K562 (cell line): Measurements from ENCODE around the gene SERPINA5. TPM values are rescaled to one million over a fixed set of nuclear protein-coding genes. Genes with fewer than 3 reads are reported as not detected.
"Not testable (repeated sequence)": the region's sequence is repeated elsewhere in the genome, so short reads cannot be mapped to it uniquely, and the experiment has no call there.

Source experiments
- ATAC-seq: fragments of 200-7000 bp; cut with Tn5 transposase; 3 replicates; pipeline ENCODE4 v1.9.1; 2020; ENCODE audit warnings: moderate library complexity
- BruUV-seq: library from RNA; stranded (reverse); fragments of 400-500 nt; replicated peaks from 2 replicates; lab custom pipeline; 2021; lab: Mats Ljungman, UMichigan
- CTCF ChIA-PET: fragments of 300-600 bp; formaldehyde crosslinking; extraction: SDS; loops from one replicate; lab custom pipeline; 2021; ENCODE audit warnings: low intra/inter-chr PET ratio; lab: Yijun Ruan, JAX
- POLR2A ChIA-PET: fragments of 300-600, 350-650 bp; sonication (Branson Sonifier 250); formaldehyde crosslinking; extraction: SDS; loops from one replicate; lab custom pipeline; 2021; ENCODE audit warnings: antibody characterized with exemption, inconsistent platforms; lab: Yijun Ruan, JAX
- DNase-seq, 4 experiments: peaks; one replicate each; pipeline versions ENCODE4 v3.0.0 to v3.0.0-alpha.2; 2011 to 2018; ENCODE audit warnings: low spot score in 3 of 4, mixed read lengths in 3 of 4; ENCODE audit errors: extremely low read depth in 1 of 4
- FAIRE-seq: peaks from 2 replicates; lab custom pipeline; 2011; peaks lifted over from hg19 to GRCh38; lab: Jason Lieb, UNC
- H2AFZ ChIP-seq: 2 replicates; pipeline ENCODE4 v1.6.0; 2011; ENCODE audit warnings: low read depth, low read length, control low read depth, inconsistent platforms
- H3K27ac ChIP-seq: fragments of 200-600 bp; 3 replicates; pipeline ENCODE4 v1.8.0; 2011; ENCODE audit warnings: low read depth, mild to moderate bottlenecking, control low read depth, inconsistent platforms, low read length, moderate library complexity, mixed read lengths; ENCODE audit errors: extremely low read depth
- H3K27me3 ChIP-seq, 2 experiments: fragments of 300-600 bp in 1 of 2; 2 replicates in 1 of 2; 3 replicates in 1 of 2; pipeline versions ENCODE4 v1.6.0 to v1.8.0; 2011; ENCODE audit warnings: inconsistent platforms in 2 of 2, low read length in 2 of 2, mild to moderate bottlenecking in 1 of 2, mixed read lengths in 1 of 2, moderate library complexity in 1 of 2; ENCODE audit not compliant: control insufficient read depth in 2 of 2, insufficient read depth in 2 of 2
- H3K36me3 ChIP-seq: fragments of 300-600 bp; 3 replicates; pipeline ENCODE4 v1.8.0; 2011; ENCODE audit warnings: mild to moderate bottlenecking, low read length, inconsistent platforms; ENCODE audit not compliant: control insufficient read depth, insufficient read depth
- H3K4me1 ChIP-seq, 2 experiments: fragments of 200-600 bp in 1 of 2; replicated peaks in 1 of 2; 2 replicates in 1 of 2; 3 replicates in 1 of 2; pipeline versions ENCODE4 v1.5.1 to v1.8.0; 2011; ENCODE audit warnings: inconsistent platforms in 2 of 2, low read length in 2 of 2, mild to moderate bottlenecking in 1 of 2, mixed read lengths in 1 of 2, moderate library complexity in 1 of 2; ENCODE audit not compliant: control insufficient read depth in 2 of 2, insufficient read depth in 2 of 2
- H3K4me2 ChIP-seq: 2 replicates; pipeline ENCODE4 v1.6.1; 2011; ENCODE audit warnings: low read length, control low read depth, inconsistent platforms, mixed read lengths; ENCODE audit not compliant: insufficient read depth
- H3K4me3 ChIP-seq: fragments of 200-600 bp; sonication (generic), shearing (Covaris generic); 2 replicates; pipeline ENCODE4 v1.5.1; 2016; ENCODE audit warnings: control low read depth, inconsistent platforms
- H3K79me2 ChIP-seq: fragments of 200-600 bp; 3 replicates; pipeline ENCODE4 v1.8.0; 2011; ENCODE audit warnings: low read length, inconsistent platforms; ENCODE audit not compliant: control insufficient read depth, insufficient read depth
- H3K9ac ChIP-seq, 2 experiments: 2 replicates each; pipeline versions ENCODE4 v1.6.0 to v1.6.1; 2011; ENCODE audit warnings: low read depth in 2 of 2, low read length in 2 of 2, control low read depth in 1 of 2, inconsistent platforms in 1 of 2, mild to moderate bottlenecking in 1 of 2, mixed read lengths in 1 of 2; ENCODE audit not compliant: insufficient read depth in 1 of 2
- H3K9me1 ChIP-seq: one replicate; pipeline ENCODE4 v1.6.0; 2011; ENCODE audit warnings: inconsistent platforms, mild to moderate bottlenecking, low read length, moderate library complexity; ENCODE audit not compliant: control insufficient read depth, insufficient read depth
- H3K9me3 ChIP-seq: replicated peaks from 2 replicates; pipeline ENCODE4 v1.5.1; 2011; ENCODE audit warnings: low read depth, low read length, inconsistent platforms; ENCODE audit not compliant: control insufficient read depth, insufficient read depth
- H4K20me1 ChIP-seq: replicated peaks from 2 replicates; pipeline ENCODE4 v1.6.1; 2011; ENCODE audit warnings: low read length, inconsistent platforms, mixed read lengths; ENCODE audit not compliant: control insufficient read depth, insufficient read depth
- ATF7 ChIP-seq: fragments of 450-650 bp; IDR thresholded peaks from 2 replicates; pipeline ENCODE4 v1.7.1; 2014; ENCODE audit warnings: mild to moderate bottlenecking, moderate library complexity
- DDX20 ChIP-seq: fragments of 450-650 bp; IDR thresholded peaks from 2 replicates; pipeline ENCODE4 v1.6.1; 2016; ENCODE audit warnings: missing genetic modification characterization, low read depth, mild to moderate bottlenecking, missing compliant biosample characterization, moderate library complexity
- EP300 ChIP-seq: IDR thresholded peaks from 2 replicates; pipeline ENCODE4 v1.6.1; 2012; ENCODE audit warnings: low read length, improper control_type of control experiment
- FOXJ2 ChIP-seq: fragments of 200-800 bp; sonication (Bioruptor generic); IDR thresholded peaks from 2 replicates; pipeline ENCODE4 v1.6.1; 2016; ENCODE audit warnings: missing genetic modification characterization, missing compliant biosample characterization
- MBD2 ChIP-seq: sonication (generic); IDR thresholded peaks from 2 replicates; pipeline ENCODE4 v1.6.1; 2016; ENCODE audit warnings: low read depth, borderline replicate concordance
- NFYB ChIP-seq: IDR thresholded peaks from 2 replicates; pipeline ENCODE4 v1.6.1; 2011; ENCODE audit warnings: mild to moderate bottlenecking, moderate library complexity; ENCODE audit not compliant: insufficient read length; ENCODE audit errors: extremely low read depth
- SMARCB1 ChIP-seq: IDR thresholded peaks from 2 replicates; pipeline ENCODE4 v1.6.1; 2011; ENCODE audit warnings: improper control_type of control experiment, low read depth; ENCODE audit not compliant: insufficient read length
- TEAD1 ChIP-seq, 2 experiments: fragments of 450-650 bp in 1 of 2; sonication (generic) in 1 of 2; formaldehyde crosslinking; IDR thresholded peaks; 2 replicates each; pipeline versions ENCODE4 v1.4.0 to v1.8.0; 2020 to 2022; ENCODE audit warnings: mild to moderate bottlenecking in 2 of 2, missing genetic modification reagents in 1 of 2
- ZNF551 ChIP-seq: fragments of 250-450 bp; sonication (Bioruptor Pico); IDR thresholded peaks from 2 replicates; pipeline ENCODE4 v1.5.0; 2021; ENCODE audit warnings: mild to moderate bottlenecking, moderate library complexity
- WGBS: fragments of 100-300 bp; shearing (Covaris generic); methylation state at CpG from one replicate; pipeline ENCODE4 v1.1.6; 2016; ENCODE audit warnings: low coverage, mixed read lengths; ENCODE audit not compliant: insufficient coverage; ENCODE audit errors: missing lambda C conversion rate; 5-methylcytosine and 5-hydroxymethylcytosine counted together
- in situ Hi-C: fragments of 300-500 bp; cut with MboI; formaldehyde crosslinking; loops from 4 replicates; pipeline ENCODE4 v1.15.0; 2018; ENCODE audit warnings: inconsistent platforms, mixed read lengths
- intact Hi-C: fragments of 100-400 bp; cut with micrococcal nuclease; formaldehyde crosslinking; loops from 2 replicates; pipeline ENCODE4 v1.14.2; 2022
- polyA plus RNA-seq, 8 experiments: library from polyadenylated mRNA; depleted of rRNA in 4 of 8; stranded (reverse) in 5 of 8; unstranded in 3 of 8; fragments of >200 nt; fragmentation: Nextera tagmentation in 2 of 8; fragmentation: Illumina TruSeq in 1 of 8; extraction: Ambion mirVana in 2 of 8; extraction: Trizol in 1 of 8; gene quantifications; 2 replicates each; pipeline versions ENCODE4 v1.2.1 to v1.2.3, GENCODE V29; 2011 to 2014; ENCODE audit warnings: inconsistent platforms in 1 of 8, missing spikeins in 1 of 8
- total RNA-seq, 7 experiments: library from RNA; depleted of rRNA in 6 of 7; stranded (reverse); fragments of >200 nt in 6 of 7; fragmentation: Illumina TruSeq in 2 of 7; extraction: Trizol in 2 of 7; gene quantifications; 2 replicates each; pipeline versions ENCODE4 v1.2.1 to v1.2.3, GENCODE V29; 2011 to 2021; ENCODE audit warnings: low replicate concordance in 1 of 7
- TF ChIP-seq, protein P1 (sequence below): fragments of 450-650 bp; IDR thresholded peaks from 2 replicates; pipeline ENCODE4 v1.6.1; 2018; ENCODE audit warnings: mild to moderate bottlenecking, low read depth; ENCODE audit not compliant: partially characterized antibody

SERPINA5 gene
- total and polyA plus RNA-seq, 9 of the 15 experiments (the other 6 are each of a cell fraction or from before 2014, with no cell fraction given): 0.38 TPM; not detected in 8

DNA sequence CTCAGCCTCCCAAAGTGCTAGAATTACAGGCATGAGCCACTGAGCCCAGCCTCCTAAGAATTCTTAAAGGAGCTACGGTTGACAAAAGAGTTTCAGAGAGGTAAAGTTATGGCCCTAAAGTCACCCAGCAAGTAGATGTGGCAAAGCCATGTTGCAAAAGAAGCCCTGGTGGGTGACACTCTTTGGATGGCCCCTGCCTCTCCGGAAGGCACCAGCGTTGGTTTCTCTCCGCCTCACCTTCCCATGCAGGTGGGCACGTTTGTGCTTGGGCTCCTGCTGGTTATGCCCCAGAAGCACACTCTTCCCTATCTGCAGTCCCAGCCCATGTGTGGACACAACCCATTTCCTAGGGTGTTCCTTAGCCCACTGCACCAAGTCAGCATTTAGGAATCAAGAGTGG lies 21.5 kb downstream of the SERPINA5 start:
- in situ Hi-C loops: no loop called here
- H3K36me3 ChIP-seq: no peaks in the 10 kb centered on the region
- H4K20me1 ChIP-seq: no peaks in the 10 kb centered on the region
- H3K9ac ChIP-seq: no peak overlapping the region
- H3K9me1 ChIP-seq: no peaks in the 10 kb centered on the region
- CTCF ChIA-PET: no interaction called here
- H3K4me3 ChIP-seq: no peak overlapping the region
- H3K79me2 ChIP-seq: no peaks in the 10 kb centered on the region
- H3K27ac ChIP-seq: no peak overlapping the region
- no peak for TF ChIP-seq DDX20 (tag)
- TF ChIP-seq ATF7: no peak
- intact Hi-C loops: no loop called here
- H3K27me3 ChIP-seq: no peaks in the 10 kb centered on the region
- POLR2A ChIA-PET: no interaction called here
- no TSS peak for BruUV-seq
- no peak for ATAC-seq
- no peak for DNase-seq
- FAIRE-seq: no peak
- H3K4me1 ChIP-seq: no peaks in the 10 kb centered on the region
- H3K9me3 ChIP-seq: no peaks in the 10 kb centered on the region
- H3K4me2 ChIP-seq: no peak overlapping the region
- H2AFZ ChIP-seq: no peak overlapping the region
- 0% methylated on average over 2 of the region's 5 CpGs for WGBS

DNA sequence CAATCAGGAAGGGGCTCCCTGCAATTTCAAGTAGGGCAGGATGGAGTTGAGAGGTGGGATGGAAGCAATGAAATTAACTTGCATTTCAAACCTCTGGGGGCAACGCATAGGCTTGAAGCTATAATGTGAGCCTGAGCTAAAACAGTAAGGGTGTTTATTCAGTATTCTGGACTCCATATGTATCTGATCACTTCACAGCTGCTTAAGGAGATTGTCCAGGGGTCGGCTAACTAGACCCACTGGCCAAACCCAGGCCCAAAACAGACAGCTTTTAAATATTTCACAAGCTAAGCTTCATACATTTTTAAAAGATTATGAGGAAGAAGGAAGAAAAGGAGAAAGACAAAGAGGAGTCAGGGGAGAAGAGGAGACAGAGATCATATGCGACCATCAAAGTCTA lies 24.1 kb downstream of the SERPINA5 start:
- no peaks in the 10 kb centered on the region for H3K4me1 ChIP-seq
- POLR2A ChIA-PET: interaction anchor here (0.5 kb wide), 1 partner anchor 423 kb away, joined by 3 read pairs; no protein-coding TSS in a partner anchor
- TF ChIP-seq MBD2: no peak
- TF ChIP-seq SMARCB1: no peak
- no peak for TF ChIP-seq TEAD1 (CRISPR knock-in tag; IDR thresholded peaks at IDR 0.05)
- no peak for TF ChIP-seq ZNF551 (CRISPR knock-in tag)
- TF ChIP-seq, protein P1, sequence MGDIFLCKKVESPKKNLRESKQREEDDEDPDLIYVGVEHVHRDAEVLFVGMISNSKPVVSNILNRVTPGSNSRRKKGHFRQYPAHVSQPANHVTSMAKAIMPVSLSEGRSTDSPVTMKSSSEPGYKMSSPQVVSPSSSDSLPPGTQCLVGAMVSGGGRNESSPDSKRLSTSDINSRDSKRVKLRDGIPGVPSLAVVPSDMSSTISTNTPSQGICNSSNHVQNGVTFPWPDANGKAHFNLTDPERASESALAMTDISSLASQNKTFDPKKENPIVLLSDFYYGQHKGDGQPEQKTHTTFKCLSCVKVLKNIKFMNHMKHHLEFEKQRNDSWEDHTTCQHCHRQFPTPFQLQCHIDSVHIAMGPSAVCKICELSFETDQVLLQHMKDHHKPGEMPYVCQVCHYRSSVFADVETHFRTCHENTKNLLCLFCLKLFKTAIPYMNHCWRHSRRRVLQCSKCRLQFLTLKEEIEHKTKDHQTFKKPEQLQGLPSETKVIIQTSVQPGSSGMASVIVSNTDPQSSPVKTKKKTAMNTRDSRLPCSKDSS: no peak
- no peak for TF ChIP-seq NFYB
- TF ChIP-seq FOXJ2 (tag): no peak
- no peak for TF ChIP-seq EP300
- TF ChIP-seq, all 486 proteins: peak for 0
- Histone ChIP-seq H3K9me1 (no peaks in the 10 kb centered on the region), H3K4me3 (no peak overlapping the region), H3K79me2 (no peaks in the 10 kb centered on the region), H3K9me3 (no peaks in the 10 kb centered on the region), H3K36me3 (no peaks in the 10 kb centered on the region), H2AFZ (no peak overlapping the region), H3K27ac (no peak overlapping the region), H3K9ac (no peak overlapping the region), H4K20me1 (no peaks in the 10 kb centered on the region), H3K27me3 (no peaks in the 10 kb centered on the region), H3K4me2 (no peak overlapping the region)
- WGBS: 0% methylated on average over 2 of the region's 3 CpGs
- DNase-seq: no peak
- no peak for ATAC-seq
- intact Hi-C loops: no loop called here
- BruUV-seq: no TSS peak
- FAIRE-seq: no peak
- CTCF ChIA-PET: no interaction called here
- in situ Hi-C loops: no loop called here

DNA sequence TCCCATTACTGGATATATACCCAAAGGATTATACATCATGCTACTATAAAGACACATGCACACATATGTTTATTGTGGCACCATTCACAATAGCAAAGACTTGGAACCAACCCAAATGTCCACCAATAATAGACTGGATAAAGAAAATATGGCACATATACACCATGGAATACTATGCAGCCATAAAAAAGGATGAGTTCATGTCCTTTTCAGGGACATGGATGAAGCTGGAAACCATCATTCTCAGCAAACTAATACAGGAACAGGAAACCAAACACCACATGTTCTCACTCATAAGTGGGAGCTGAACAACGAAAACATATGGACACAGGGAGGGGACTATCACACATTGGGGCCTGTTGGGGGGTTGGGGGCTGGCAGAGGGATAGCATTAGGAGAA lies 27.7 kb downstream of the SERPINA5 start:
- in situ Hi-C loops: not testable (repeated sequence)

More for the DNA sequence above, 27.7 kb downstream of the SERPINA5 start:
- H3K36me3 ChIP-seq, H3K4me1 ChIP-seq, H3K4me3 ChIP-seq, H3K27ac ChIP-seq, POLR2A ChIA-PET, H3K9me1 ChIP-seq, BruUV-seq, H3K27me3 ChIP-seq, intact Hi-C loops, ATAC-seq, H3K79me2 ChIP-seq, CTCF ChIA-PET, H3K9me3 ChIP-seq, DNase-seq, H4K20me1 ChIP-seq, H2AFZ ChIP-seq, H3K9ac ChIP-seq, H3K4me2 ChIP-seq, FAIRE-seq: not testable (repeated sequence)
- no CpG with 5 or more reads among the region's 1 CpG for WGBS
